ENCODE results near the gene PPP3CA.

DNA sequence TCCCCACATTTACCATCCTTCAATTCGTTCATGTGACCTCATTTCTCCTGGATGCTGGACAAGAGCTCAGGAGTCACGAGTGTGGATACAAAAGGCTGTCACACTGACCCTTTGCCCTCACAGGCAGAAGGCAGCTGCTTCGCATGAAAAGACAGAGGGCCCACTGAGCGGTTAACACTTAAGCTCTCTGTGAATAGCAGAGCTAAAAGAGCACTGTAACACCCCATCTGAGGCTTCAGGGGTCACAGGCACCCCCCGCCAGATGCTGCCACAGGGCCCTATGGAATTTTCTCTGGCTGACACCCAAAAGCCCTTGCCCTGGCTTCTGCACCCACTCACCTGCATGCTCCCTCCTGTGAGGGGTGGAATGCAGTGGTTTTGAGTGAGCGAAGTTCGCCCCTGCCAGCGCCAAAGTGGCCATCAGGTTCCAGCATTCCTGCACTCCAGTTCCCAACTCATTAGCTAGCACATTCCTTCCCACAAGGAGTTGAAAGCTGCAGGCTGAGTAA is 360.9 kb downstream of the PPP3CA start:
- TF ChIP-seq POLR2AphosphoS5 (IDR thresholded peaks at IDR 0.05; ENCODE audit: borderline replicate concordance, low read depth, low read length) (no peak), EZH2 (IDR thresholded peaks at IDR 0.05) (no peak)

Data from SK-N-MC (cell line).